ENCODE results near the gene AMIGO1. TPM values are rescaled to one million over a fixed set of nuclear protein-coding genes. Genes with fewer than 3 reads are reported as not detected.
A peak's percentile ranks its signal among the peaks of the same experiment; 100 is the strongest.

The AMIGO1 gene
- total RNA-seq, 3 donors from 2014 or later (not counting 1 experiment from before 2014, with no cell fraction given), result 5.0 to 10.7 (median 7.8) TPM

DNA sequence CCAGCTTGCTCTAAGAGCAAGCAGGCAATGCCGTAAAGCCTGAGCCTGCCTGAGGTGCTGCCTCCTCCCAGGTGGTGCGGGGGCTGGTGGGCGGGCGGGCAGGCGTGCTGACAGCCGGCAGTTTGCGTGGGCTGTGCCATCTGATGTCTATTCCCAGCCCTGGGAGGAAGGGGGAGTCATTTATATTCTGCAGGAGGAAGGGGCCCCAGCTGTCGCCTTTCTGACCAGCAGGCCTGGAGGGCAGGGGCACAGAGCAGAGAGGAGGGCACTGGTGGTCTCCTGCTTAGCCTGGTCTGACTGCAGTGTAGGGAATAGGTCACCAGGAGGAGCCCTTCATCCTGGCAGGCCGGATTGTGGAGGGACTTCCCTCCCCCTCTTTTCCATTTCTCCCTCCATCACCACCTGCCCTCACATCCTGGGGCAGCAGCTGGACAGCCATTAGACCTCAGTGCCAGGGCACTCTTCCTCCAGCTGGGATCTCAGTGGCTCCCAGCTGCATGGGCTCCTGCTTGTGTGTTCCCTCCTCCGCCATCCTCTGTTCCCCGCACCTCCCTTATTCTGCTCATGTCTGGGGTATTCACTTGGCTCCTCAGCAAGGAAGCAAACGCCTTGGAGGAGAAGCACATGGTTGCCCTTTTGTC lies 11.2 kb downstream of the AMIGO1 start:
- 90% methylated on average over 12 of the region's 12 CpGs for WGBS (ENCODE audit: insufficient coverage)
- ATAC-seq (no peak), DNase-seq (peak in 1 of 2 donors; percentile 66)
- Mint-ChIP-seq H3K9me3 (no peaks in the 10 kb centered on the region), H3K36me3 (peaks cover 8% of the 10 kb centered on the region), H3K27ac (no peak overlapping the region), H3K4me1 (peaks cover 45 to 70% of the 10 kb centered on the region in 2 donors), H3K27me3 (ENCODE audit: low read depth in 2 of 2) (no peaks in the 10 kb centered on the region), H3K4me3 (no peak overlapping the region)
- Histone ChIP-seq H3K27me3 (ENCODE audit: control insufficient read depth, insufficient read depth, low read length) (no peaks in the 10 kb centered on the region), H3K27ac (ENCODE audit: low read length) (no peak overlapping the region), H3K36me3 (ENCODE audit: control insufficient read depth, insufficient read depth, low read length) (peaks cover 40% of the 10 kb centered on the region), H3K9me3 (ENCODE audit: control insufficient read depth, insufficient read depth, low read length) (no peaks in the 10 kb centered on the region), H3K4me1 (ENCODE audit: control insufficient read depth, insufficient read depth, low read length) (peaks cover 86% of the 10 kb centered on the region), H3K4me3 (ENCODE audit: low read length) (no peak overlapping the region)
- TF ChIP-seq, protein P1, sequence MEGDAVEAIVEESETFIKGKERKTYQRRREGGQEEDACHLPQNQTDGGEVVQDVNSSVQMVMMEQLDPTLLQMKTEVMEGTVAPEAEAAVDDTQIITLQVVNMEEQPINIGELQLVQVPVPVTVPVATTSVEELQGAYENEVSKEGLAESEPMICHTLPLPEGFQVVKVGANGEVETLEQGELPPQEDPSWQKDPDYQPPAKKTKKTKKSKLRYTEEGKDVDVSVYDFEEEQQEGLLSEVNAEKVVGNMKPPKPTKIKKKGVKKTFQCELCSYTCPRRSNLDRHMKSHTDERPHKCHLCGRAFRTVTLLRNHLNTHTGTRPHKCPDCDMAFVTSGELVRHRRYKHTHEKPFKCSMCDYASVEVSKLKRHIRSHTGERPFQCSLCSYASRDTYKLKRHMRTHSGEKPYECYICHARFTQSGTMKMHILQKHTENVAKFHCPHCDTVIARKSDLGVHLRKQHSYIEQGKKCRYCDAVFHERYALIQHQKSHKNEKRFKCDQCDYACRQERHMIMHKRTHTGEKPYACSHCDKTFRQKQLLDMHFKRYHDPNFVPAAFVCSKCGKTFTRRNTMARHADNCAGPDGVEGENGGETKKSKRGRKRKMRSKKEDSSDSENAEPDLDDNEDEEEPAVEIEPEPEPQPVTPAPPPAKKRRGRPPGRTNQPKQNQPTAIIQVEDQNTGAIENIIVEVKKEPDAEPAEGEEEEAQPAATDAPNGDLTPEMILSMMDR (IDR thresholded peaks at IDR 0.05), result no peak
- intact Hi-C loops (cut with micrococcal nuclease), result no loop called here

DNA sequence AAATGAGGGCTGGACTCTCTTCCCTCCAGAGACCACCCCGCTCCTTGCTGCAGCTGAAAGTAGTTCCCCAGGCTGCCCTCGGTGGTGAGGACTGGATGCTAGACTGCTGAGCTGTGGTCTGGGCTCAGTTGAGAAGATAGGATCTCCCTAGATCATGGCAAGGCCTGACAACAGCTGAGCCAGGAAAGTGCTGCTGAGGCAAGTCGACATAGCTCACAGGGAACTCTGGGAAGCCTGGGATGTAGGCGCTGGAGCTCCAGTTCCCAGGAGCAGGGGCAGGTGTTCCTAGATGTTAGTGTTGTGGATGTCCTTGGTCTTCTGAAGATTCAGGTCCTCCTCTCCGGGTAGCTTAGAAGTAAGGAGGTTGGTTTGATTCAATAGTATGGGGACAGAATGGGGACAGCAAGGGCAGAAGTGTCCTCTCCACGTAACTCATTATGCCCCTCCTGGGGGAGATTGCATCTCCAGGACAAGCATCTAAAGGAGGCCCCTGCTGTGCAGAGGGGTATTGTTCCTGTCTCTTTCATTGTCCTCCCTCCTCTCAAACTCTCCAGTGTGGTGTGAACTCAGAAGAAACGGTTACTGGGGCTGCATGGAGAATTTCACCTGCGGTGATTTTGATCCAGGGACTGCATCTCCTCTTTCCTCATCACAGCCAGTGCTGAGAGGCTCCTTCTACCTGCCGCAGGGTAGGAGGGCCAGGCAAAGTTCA lies 11.9 kb downstream of the AMIGO1 start:
- H3K36me3 ChIP-seq (ENCODE audit: control insufficient read depth, insufficient read depth, low read length), result peaks cover 40% of the 10 kb centered on the region
- H3K9me3 ChIP-seq (ENCODE audit: control insufficient read depth, insufficient read depth, low read length), result no peaks in the 10 kb centered on the region
- Mint-ChIP-seq H3K27ac (no peak overlapping the region), H3K4me1 (peaks cover 40 to 64% of the 10 kb centered on the region in 2 donors), H3K4me3 (no peak overlapping the region), H3K36me3 (peaks cover 8% of the 10 kb centered on the region), H3K27me3 (ENCODE audit: low read depth in 2 of 2) (no peaks in the 10 kb centered on the region), H3K9me3 (no peaks in the 10 kb centered on the region)
- peaks cover 84% of the 10 kb centered on the region for H3K4me1 ChIP-seq (ENCODE audit: control insufficient read depth, insufficient read depth, low read length)
- TF ChIP-seq, protein P1 (IDR thresholded peaks at IDR 0.05), result no peak
- DNase-seq (no peak), ATAC-seq (no peak)
- H3K27me3 ChIP-seq (ENCODE audit: control insufficient read depth, insufficient read depth, low read length), result no peaks in the 10 kb centered on the region
- WGBS (ENCODE audit: insufficient coverage), result 80% methylated on average over 9 of the region's 9 CpGs
- intact Hi-C loops (cut with micrococcal nuclease), result no loop called here
- no peak overlapping the region for H3K4me3 ChIP-seq (ENCODE audit: low read length)
- no peak overlapping the region for H3K27ac ChIP-seq (ENCODE audit: low read length)

DNA sequence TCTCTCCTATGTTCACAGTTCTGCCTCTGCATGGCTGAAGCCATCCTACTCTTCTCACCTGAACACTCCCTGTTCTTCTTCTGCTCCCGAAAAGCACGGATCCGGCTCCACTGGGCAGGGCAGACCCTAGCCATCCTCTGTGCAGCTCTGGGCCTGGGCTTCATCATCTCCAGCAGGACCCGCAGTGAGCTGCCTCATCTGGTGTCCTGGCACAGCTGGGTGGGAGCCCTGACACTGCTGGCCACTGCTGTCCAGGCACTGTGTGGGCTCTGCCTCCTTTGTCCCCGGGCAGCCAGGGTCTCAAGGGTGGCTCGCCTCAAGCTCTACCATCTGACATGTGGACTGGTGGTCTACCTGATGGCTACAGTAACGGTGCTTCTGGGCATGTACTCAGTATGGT lies 13.8 kb downstream of the AMIGO1 start:
- H3K9me3 ChIP-seq (ENCODE audit: control insufficient read depth, insufficient read depth, low read length), result no peaks in the 10 kb centered on the region
- TF ChIP-seq, protein P1 (IDR thresholded peaks at IDR 0.05), result no peak
- Mint-ChIP-seq H3K9me3 (no peaks in the 10 kb centered on the region), H3K4me3 (peak overlapping the region; percentile 93), H3K4me1 (peaks cover 21 to 49% of the 10 kb centered on the region in 2 donors), H3K27ac (no peak overlapping the region), H3K27me3 (ENCODE audit: low read depth in 2 of 2) (no peaks in the 10 kb centered on the region), H3K36me3 (peaks cover 8% of the 10 kb centered on the region)
- 98% methylated on average over 7 of the region's 7 CpGs for WGBS (ENCODE audit: insufficient coverage)
- H3K27me3 ChIP-seq (ENCODE audit: control insufficient read depth, insufficient read depth, low read length), result no peaks in the 10 kb centered on the region
- no peak overlapping the region for H3K4me3 ChIP-seq (ENCODE audit: low read length)
- ATAC-seq (no peak), DNase-seq (no peak)
- H3K27ac ChIP-seq (ENCODE audit: low read length), result no peak overlapping the region
- H3K36me3 ChIP-seq (ENCODE audit: control insufficient read depth, insufficient read depth, low read length), result peaks cover 37% of the 10 kb centered on the region
- H3K4me1 ChIP-seq (ENCODE audit: control insufficient read depth, insufficient read depth, low read length), result peaks cover 69% of the 10 kb centered on the region
- intact Hi-C loops (cut with micrococcal nuclease), result no loop called here
